Tibial artery (tissue), 4 donors: ENCODE results near the gene TSC22D1.
A peak's percentile ranks its signal among the peaks of the same experiment; 100 is the strongest.

Experiments
- DNase-seq, 2 donors: peaks; one replicate each; pipeline ENCODE4 v3.0.0-alpha.2; 2019
- H3K27ac ChIP-seq, 2 donors: fragments of 200-600 bp; sonication (generic) in 1 of 2; 1 replicate in 1 of 2; 2 replicates in 1 of 2; pipeline ENCODE4 v1.5.1; 2018 to 2019; ENCODE audit warnings: mild to moderate bottlenecking in 1 of 2
- H3K27me3 ChIP-seq, 2 donors: fragments of 200-600 bp; sonication (generic) in 1 of 2; one replicate each; pipeline versions ENCODE4 v1.5.1 to v1.6.0; 2016 to 2019
- H3K36me3 ChIP-seq, 3 donors: fragments of 200-600 bp; sonication (generic) in 2 of 3; one replicate each; pipeline ENCODE4 v1.5.1; 2016 to 2019; ENCODE audit warnings: mild to moderate bottlenecking in 2 of 3
- H3K4me1 ChIP-seq, 4 donors: fragments of 200-600 bp; sonication (generic) in 2 of 4; 1 replicate in 3 of 4; 2 replicates in 1 of 4; pipeline ENCODE4 v1.5.1; 2016 to 2019
- H3K4me3 ChIP-seq, 2 donors: fragments of 200-600 bp; sonication (generic) in 1 of 2; 1 replicate in 1 of 2; 2 replicates in 1 of 2; pipeline ENCODE4 v1.5.1; 2018 to 2019; ENCODE audit warnings: mild to moderate bottlenecking in 2 of 2
- H3K9me3 ChIP-seq, 3 donors: fragments of 200-600 bp; sonication (generic) in 1 of 3; one replicate each; pipeline ENCODE4 v1.5.1; 2016 to 2019
- intact Hi-C: fragments of 100-400 bp; cut with DNase I; formaldehyde crosslinking; loops from one replicate; pipeline ENCODE4 v1.15.0; 2023; ENCODE audit warnings: low total_unique reads
- TF ChIP-seq, protein P1 (sequence below), 2 experiments: fragments of 200-600 bp in 1 of 2; fragments of 450-650 bp in 1 of 2; IDR thresholded peaks; one replicate each; pipeline ENCODE4 v1.5.1; 2017 to 2019; ENCODE audit warnings: antibody characterized with exemption in 2 of 2, mild to moderate bottlenecking in 1 of 2, moderate library complexity in 1 of 2

TSC22D1 gene

DNA sequence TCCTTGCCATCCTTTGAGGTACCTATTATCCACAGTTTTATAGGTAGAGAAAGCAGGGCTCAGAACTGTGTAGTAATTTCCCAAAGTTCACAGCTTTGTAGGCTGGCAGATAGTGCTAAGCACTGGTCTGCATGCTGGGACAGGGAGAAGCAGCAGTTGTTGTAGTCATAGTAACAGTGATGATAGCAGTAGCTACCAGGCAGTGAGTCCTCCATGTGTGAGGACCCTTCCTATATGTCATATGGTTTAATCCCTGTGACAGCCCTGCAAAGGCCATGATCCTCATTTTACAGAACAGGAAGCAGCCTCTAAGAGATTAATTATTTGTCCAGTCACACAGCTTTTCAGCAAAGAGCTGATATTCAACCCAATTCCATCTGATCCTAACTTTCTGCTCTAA, 181.5 kb downstream of the TSC22D1 start:
- Histone ChIP-seq H3K27me3 (no peaks in the 10 kb centered on the region), H3K36me3 (no peaks in the 10 kb centered on the region), H3K27ac (no peak overlapping the region), H3K4me3 (no peak overlapping the region), H3K4me1 (no peaks in the 10 kb centered on the region), H3K9me3 (no peaks in the 10 kb centered on the region)
- DNase-seq: no peak
- intact Hi-C loops: no loop called here
- TF ChIP-seq, protein P1, sequence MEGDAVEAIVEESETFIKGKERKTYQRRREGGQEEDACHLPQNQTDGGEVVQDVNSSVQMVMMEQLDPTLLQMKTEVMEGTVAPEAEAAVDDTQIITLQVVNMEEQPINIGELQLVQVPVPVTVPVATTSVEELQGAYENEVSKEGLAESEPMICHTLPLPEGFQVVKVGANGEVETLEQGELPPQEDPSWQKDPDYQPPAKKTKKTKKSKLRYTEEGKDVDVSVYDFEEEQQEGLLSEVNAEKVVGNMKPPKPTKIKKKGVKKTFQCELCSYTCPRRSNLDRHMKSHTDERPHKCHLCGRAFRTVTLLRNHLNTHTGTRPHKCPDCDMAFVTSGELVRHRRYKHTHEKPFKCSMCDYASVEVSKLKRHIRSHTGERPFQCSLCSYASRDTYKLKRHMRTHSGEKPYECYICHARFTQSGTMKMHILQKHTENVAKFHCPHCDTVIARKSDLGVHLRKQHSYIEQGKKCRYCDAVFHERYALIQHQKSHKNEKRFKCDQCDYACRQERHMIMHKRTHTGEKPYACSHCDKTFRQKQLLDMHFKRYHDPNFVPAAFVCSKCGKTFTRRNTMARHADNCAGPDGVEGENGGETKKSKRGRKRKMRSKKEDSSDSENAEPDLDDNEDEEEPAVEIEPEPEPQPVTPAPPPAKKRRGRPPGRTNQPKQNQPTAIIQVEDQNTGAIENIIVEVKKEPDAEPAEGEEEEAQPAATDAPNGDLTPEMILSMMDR (IDR thresholded peaks at IDR 0.05): no peak

DNA sequence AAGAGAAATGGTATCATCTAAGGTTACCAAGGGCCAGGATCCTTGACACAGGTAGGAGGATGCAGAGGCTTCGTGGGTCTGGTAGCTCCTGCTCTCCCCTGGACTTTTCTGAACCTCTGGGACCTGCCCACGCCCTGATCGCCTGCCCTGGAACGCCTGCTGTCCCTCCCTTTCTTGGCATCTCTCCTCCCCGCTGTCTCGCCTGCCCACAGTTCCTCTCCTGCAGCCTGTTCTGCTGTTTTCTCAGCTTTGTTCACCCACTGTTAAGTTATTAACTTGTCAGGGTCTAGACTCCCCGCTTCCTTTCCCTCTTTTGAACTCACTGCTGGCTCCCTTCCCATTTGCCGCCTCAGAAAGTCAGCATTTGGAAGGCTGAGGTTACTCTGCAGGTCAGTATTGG, 182.7 kb downstream of the TSC22D1 start:
- Histone ChIP-seq H3K27me3 (no peaks in the 10 kb centered on the region), H3K4me1 (no peaks in the 10 kb centered on the region), H3K9me3 (no peaks in the 10 kb centered on the region), H3K4me3 (no peak overlapping the region), H3K36me3 (no peaks in the 10 kb centered on the region), H3K27ac (no peak overlapping the region)
- DNase-seq: peak in 1 of 2 donors; percentile 55
- intact Hi-C loops: no loop called here
- TF ChIP-seq, protein P1 (IDR thresholded peaks at IDR 0.05): no peak

DNA sequence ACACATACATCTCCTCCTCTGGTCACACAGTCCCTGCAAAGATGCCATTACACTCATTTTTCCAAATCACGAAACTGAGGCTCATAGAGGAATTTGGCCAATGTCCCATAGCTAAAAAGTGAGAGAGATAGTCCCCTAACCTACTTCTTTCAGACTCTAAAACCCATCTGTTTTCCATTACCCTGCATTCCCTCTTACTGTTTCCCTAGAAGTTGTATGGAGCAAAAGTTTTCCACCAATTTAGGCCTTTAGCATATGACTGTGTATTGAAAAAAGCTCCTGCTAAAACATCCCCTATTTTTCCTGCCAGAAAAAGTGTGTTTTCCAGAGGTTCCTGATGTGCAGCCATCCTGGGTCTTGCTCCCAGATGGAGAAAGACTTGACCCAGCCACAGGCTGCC, 186.3 kb downstream of the TSC22D1 start:
- no peak overlapping the region for H3K4me3 ChIP-seq
- H3K36me3 ChIP-seq: peaks cover 0 to 5% (median 0%) of the 10 kb centered on the region in 3 donors
- no peaks in the 10 kb centered on the region for H3K27me3 ChIP-seq
- no peak overlapping the region for H3K27ac ChIP-seq
- no peaks in the 10 kb centered on the region for H3K9me3 ChIP-seq
- no peak for DNase-seq
- intact Hi-C loops: no loop called here
- no peaks in the 10 kb centered on the region for H3K4me1 ChIP-seq
- TF ChIP-seq, protein P1 (IDR thresholded peaks at IDR 0.05): no peak

DNA sequence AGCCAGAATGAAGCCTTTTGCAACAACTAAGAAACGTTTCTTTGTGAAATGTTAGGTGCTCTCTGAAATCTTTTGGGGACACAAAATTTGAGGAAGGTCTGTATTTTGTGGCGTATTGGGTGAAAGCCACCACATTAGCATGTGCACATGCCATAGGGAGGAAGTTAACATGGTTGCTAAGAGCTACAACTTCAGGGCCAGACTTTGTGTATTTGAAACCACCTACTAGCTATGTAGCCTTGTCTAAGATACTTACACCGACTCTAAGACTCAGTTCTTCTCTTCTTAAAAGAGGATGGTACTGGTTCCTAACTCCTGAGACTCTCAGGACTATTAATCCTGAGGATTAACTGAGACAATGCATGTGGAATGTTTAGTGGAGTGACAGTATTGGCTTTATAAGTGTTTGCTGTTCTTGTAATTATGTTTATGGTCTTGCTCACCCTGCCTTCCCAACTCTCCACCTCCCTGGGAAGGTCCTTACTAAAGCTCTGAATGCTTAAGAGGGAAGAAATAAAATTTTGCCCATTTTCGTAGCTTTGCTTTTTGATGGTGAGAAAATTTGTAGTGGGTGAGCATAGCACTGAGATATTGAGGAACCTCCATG, 187.0 kb downstream of the TSC22D1 start:
- H3K9me3 ChIP-seq: no peaks in the 10 kb centered on the region
- intact Hi-C loops: no loop called here
- H3K4me1 ChIP-seq: no peaks in the 10 kb centered on the region
- TF ChIP-seq, protein P1 (IDR thresholded peaks at IDR 0.05): no peak
- H3K27me3 ChIP-seq: no peaks in the 10 kb centered on the region
- H3K4me3 ChIP-seq: no peak overlapping the region
- DNase-seq: no peak
- no peak overlapping the region for H3K27ac ChIP-seq
- H3K36me3 ChIP-seq: peaks cover 0 to 5% (median 0%) of the 10 kb centered on the region in 3 donors

DNA sequence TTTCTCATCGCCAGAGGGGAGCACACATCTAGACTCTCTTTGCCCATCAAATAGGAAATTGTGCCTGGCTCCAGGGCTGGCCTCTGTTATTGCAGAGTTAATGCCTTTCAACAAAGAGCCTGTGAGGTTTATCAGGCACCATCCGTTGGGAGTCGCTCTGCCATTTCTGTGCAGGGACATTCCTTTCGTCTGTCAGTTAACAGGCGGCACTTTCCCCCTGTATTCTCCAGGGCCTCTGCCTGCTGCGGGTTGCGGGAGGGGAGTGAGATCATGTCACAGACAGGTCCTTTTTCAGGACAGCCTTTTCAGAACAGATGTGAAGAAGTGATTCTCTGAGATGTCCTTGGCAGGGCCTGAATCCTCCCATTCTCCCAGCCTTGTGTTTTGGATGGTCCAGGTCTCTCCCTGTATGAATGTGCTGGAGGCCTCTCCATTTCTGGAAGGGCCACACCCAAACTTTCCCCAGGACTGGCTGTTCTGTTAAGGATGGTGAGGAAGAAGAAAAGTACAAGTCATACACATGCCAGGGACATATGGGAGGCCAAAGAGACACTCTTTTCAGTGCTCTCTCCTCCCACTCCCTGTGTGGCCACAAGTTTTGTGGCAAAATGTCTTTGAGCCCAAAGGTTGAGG, 187.6 kb downstream of the TSC22D1 start:
- H3K27ac ChIP-seq: no peak overlapping the region
- intact Hi-C loops: no loop called here
- peaks cover 0 to 5% (median 0%) of the 10 kb centered on the region in 3 donors for H3K36me3 ChIP-seq

More for the DNA sequence above, 187.6 kb downstream of the TSC22D1 start:
- TF ChIP-seq, protein P1 (IDR thresholded peaks at IDR 0.05): no peak
- Histone ChIP-seq H3K9me3 (no peaks in the 10 kb centered on the region), H3K27me3 (no peaks in the 10 kb centered on the region), H3K4me1 (no peaks in the 10 kb centered on the region), H3K4me3 (no peak overlapping the region)
- DNase-seq: no peak
